RWPE2 (cell line): Measurements from ENCODE around the gene PRSS38.
"Not testable (repeated sequence)": the region's sequence is repeated elsewhere in the genome, so short reads cannot be mapped to it uniquely, and the experiment has no call there.

Experiments
- ATAC-seq: fragments of 200-7000 bp; cut with Tn5 transposase; 3 replicates; pipeline ENCODE4 v1.9.1; 2021; ENCODE audit warnings: low read depth
- DNase-seq: peaks from one replicate; pipeline ENCODE4 v3.0.0-alpha.2; 2020; ENCODE audit warnings: low spot score
- H3K27ac ChIP-seq: fragments of 450-650 bp; 2 replicates; pipeline ENCODE4 v1.5.1; 2017; ENCODE audit warnings: mild to moderate bottlenecking; ENCODE audit not compliant: poor library complexity, severe bottlenecking
- H3K27me3 ChIP-seq: fragments of 250-450 bp; sonication (Bioruptor Pico); 2 replicates; pipeline ENCODE4 v1.5.1; 2021; ENCODE audit warnings: mild to moderate bottlenecking, moderate library complexity; ENCODE audit not compliant: insufficient read depth, poor library complexity, severe bottlenecking
- H3K36me3 ChIP-seq: fragments of 250-450 bp; sonication (Bioruptor Pico); 2 replicates; pipeline ENCODE4 v1.5.1; 2020; ENCODE audit warnings: low read depth, mild to moderate bottlenecking, moderate library complexity
- H3K4me1 ChIP-seq: fragments of 250-450 bp; sonication (Bioruptor Pico); 2 replicates; pipeline ENCODE4 v1.5.1; 2021; ENCODE audit warnings: mild to moderate bottlenecking, moderate library complexity; ENCODE audit not compliant: insufficient read depth, poor library complexity, severe bottlenecking
- H3K4me3 ChIP-seq: fragments of 250-450 bp; sonication (Bioruptor Pico); 2 replicates; pipeline ENCODE4 v1.5.1; 2021; ENCODE audit warnings: mild to moderate bottlenecking, moderate library complexity; ENCODE audit not compliant: severe bottlenecking
- H3K9me3 ChIP-seq: fragments of 250-450 bp; sonication (Bioruptor Pico); 2 replicates; pipeline ENCODE4 v1.5.1; 2021; ENCODE audit warnings: mild to moderate bottlenecking, moderate library complexity; ENCODE audit not compliant: severe bottlenecking
- TF ChIP-seq, protein P1 (sequence below): fragments of 450-650 bp; IDR thresholded peaks from one replicate; pipeline ENCODE4 v1.5.1; 2017; ENCODE audit warnings: mild to moderate bottlenecking, moderate library complexity; ENCODE audit not compliant: poor library complexity, severe bottlenecking

The PRSS38 gene

DNA sequence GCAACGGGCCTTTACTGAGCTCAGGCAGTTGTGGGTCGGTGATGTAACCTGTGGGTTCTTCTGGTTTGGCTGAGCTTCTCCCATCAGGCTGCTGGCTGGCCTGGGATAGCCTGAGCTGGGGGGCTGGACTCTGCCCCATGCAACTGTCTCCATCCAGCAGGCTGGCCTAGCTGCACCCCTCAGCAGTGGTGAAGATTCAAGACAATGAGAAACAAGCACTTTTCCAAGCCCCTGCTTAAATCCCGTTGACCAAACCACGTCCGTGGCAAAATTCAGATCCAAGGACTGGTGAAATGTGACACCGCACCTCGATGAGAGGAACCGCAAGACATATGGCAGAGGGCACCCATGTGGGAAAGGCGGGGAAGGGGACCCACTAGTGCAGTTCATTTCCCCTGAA lies 25.6 kb downstream of the PRSS38 start:
- Histone ChIP-seq H3K27me3 (no peaks in the 10 kb centered on the region), H3K27ac (no peak overlapping the region), H3K36me3 (no peaks in the 10 kb centered on the region), H3K4me3 (no peak overlapping the region), H3K9me3 (no peaks in the 10 kb centered on the region), H3K4me1 (no peaks in the 10 kb centered on the region)
- no peak for DNase-seq
- TF ChIP-seq, protein P1, sequence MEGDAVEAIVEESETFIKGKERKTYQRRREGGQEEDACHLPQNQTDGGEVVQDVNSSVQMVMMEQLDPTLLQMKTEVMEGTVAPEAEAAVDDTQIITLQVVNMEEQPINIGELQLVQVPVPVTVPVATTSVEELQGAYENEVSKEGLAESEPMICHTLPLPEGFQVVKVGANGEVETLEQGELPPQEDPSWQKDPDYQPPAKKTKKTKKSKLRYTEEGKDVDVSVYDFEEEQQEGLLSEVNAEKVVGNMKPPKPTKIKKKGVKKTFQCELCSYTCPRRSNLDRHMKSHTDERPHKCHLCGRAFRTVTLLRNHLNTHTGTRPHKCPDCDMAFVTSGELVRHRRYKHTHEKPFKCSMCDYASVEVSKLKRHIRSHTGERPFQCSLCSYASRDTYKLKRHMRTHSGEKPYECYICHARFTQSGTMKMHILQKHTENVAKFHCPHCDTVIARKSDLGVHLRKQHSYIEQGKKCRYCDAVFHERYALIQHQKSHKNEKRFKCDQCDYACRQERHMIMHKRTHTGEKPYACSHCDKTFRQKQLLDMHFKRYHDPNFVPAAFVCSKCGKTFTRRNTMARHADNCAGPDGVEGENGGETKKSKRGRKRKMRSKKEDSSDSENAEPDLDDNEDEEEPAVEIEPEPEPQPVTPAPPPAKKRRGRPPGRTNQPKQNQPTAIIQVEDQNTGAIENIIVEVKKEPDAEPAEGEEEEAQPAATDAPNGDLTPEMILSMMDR = no peak
- ATAC-seq = no peak

DNA sequence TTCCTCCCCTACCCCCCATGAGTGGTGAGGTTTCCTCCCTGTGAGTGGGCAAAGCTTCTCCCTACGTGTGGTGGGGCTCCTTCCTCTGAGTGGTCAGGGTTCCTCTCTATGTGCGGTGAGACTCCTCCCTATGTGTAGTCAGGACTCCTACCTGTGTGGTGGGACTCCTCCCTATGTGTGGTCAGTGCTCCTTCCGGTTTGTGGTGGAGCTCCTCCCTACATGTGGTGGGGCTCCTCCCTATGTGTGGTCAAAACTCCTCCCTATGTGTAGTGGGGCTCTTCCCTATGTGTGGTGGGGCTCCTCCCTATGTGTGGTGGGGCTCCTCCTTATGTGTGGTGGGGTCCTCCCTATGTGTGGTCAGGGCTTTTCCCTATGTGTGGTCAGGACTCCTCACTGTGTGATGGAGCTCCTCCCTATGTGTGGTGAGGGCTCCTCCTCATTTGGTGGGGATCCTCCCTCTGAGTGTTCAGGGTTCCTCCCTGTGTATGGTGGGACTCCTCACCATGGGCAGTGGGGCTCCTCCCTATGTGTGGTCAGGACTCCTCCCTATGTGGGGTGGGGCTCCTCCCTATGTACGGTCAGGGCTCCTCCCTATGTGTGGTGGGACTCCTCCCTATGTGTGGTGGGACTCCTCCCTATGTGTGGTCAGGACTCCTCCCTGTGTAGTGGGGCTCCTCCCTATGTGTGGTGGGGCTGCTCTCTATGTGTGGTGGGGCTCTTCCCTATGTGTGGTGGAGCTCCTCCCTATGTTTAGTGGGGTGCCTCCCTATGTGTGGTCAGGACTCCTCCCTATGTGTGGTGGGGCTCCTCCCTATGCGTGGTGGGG lies 29.1 kb downstream of the PRSS38 start:
- DNase-seq = no peak
- Histone ChIP-seq H3K36me3 (no peaks in the 10 kb centered on the region), H3K9me3 (no peaks in the 10 kb centered on the region), H3K27me3 (no peaks in the 10 kb centered on the region), H3K27ac (no peak overlapping the region), H3K4me3 (no peak overlapping the region), H3K4me1 (no peaks in the 10 kb centered on the region)
- TF ChIP-seq, protein P1 = no peak
- ATAC-seq = no peak

DNA sequence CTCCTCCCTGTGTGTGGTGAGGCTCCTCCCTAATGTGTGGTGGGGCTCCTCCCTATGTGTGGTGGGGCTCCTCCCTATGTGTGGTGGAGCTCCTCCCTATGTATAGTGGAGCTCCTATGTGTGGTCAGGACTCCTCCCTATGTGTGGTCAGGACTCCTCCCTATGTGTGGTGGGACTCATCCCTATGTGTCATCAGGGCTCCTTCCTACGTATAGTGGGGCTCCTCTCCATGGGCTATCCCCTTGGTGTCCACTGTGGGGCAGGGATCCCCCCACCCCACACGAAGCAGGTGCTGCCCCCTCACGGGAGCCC lies 29.6 kb downstream of the PRSS38 start:
- ATAC-seq (no peak), DNase-seq (no peak)
- TF ChIP-seq, protein P1 = no peak
- Histone ChIP-seq H3K36me3 (no peaks in the 10 kb centered on the region), H3K9me3 (no peaks in the 10 kb centered on the region), H3K27ac (no peak overlapping the region), H3K4me1 (no peaks in the 10 kb centered on the region), H3K27me3 (no peaks in the 10 kb centered on the region), H3K4me3 (no peak overlapping the region)

DNA sequence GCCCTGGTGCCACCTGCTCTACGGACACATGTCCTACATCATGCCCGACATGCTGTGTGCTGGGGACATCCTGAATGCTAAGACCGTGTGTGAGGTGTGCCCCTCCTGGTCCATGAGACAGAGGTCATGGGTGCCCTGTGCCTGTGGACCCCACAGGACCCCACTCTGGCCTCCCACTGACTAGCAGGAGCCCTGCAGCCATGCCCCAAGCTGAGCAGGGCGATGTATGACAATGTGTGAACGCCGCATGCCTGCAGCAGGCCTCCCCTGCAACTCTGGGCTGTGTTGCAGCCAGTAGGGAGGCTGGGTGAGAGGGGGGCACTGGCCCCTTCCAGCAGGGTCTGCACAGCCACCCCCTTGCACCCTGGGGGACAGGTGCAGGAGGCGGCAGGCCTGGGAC lies 30.0 kb downstream of the PRSS38 start:
- no peak overlapping the region for H3K27ac ChIP-seq
- no peak for ATAC-seq
- TF ChIP-seq, protein P1 = no peak
- H3K9me3 ChIP-seq = no peaks in the 10 kb centered on the region
- no peaks in the 10 kb centered on the region for H3K36me3 ChIP-seq
- no peaks in the 10 kb centered on the region for H3K4me1 ChIP-seq
- no peak overlapping the region for H3K4me3 ChIP-seq
- DNase-seq = no peak
- no peaks in the 10 kb centered on the region for H3K27me3 ChIP-seq

DNA sequence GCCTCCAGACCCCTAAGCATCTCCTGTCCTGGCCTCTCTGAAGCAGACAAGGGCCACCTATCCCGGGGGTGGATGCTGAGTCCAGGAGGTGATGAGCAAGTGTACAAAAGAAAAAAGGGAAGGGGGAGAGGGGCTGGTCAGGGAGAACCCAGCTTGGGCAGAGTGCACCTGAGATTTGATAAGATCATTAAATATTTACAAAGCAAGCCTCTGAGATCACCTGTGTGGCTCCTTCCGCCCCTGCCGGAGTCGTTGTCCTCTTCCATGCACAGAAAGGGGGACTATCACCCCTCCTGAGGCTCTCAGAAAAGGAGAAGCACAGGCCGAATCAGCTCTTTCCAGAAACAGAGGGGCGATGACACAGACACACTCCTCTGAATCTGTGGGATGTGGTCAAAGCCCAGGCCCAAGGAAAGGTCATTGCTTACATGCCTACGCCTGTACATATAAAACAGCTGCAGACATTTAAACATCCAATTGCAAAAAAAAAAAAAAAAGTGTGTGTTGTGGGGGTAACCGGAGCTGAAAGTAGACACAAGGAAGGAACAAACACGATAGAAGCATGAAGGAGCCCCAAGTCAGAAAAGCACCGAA lies 30.9 kb downstream of the PRSS38 start:
- H3K36me3 ChIP-seq = no peaks in the 10 kb centered on the region
- no peaks in the 10 kb centered on the region for H3K27me3 ChIP-seq
- TF ChIP-seq, protein P1 = no peak
- no peak overlapping the region for H3K27ac ChIP-seq
- no peaks in the 10 kb centered on the region for H3K4me1 ChIP-seq
- no peak for ATAC-seq
- no peak for DNase-seq
- no peak overlapping the region for H3K4me3 ChIP-seq
- no peaks in the 10 kb centered on the region for H3K9me3 ChIP-seq

DNA sequence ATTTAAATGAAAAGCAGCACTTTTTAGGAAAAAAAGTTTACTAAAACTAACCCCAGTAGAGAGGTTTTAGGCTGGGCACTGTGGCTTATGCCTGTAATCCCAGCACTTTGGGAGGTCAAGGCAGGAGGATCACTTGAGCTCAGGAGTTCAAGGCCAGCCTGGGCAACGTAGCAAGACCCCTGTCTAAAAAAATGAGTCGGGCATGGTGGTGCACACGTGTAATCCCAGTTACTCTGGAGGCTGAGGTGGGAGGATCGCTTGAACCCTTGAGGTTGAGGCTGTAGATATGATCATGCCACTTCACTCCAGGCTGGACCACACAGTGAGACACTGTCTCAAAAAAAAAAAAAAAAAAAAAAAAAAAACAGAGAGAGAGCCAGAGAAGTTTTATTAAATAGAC lies 31.6 kb downstream of the PRSS38 start:
- not testable (repeated sequence) for H3K27ac ChIP-seq, ATAC-seq, DNase-seq

More for the DNA sequence above, 31.6 kb downstream of the PRSS38 start:
- H3K4me1 ChIP-seq, H3K27me3 ChIP-seq, H3K9me3 ChIP-seq, H3K36me3 ChIP-seq, H3K4me3 ChIP-seq: not testable (repeated sequence)
